ENCODE measurements around the gene TFCP2L1.

DNA sequence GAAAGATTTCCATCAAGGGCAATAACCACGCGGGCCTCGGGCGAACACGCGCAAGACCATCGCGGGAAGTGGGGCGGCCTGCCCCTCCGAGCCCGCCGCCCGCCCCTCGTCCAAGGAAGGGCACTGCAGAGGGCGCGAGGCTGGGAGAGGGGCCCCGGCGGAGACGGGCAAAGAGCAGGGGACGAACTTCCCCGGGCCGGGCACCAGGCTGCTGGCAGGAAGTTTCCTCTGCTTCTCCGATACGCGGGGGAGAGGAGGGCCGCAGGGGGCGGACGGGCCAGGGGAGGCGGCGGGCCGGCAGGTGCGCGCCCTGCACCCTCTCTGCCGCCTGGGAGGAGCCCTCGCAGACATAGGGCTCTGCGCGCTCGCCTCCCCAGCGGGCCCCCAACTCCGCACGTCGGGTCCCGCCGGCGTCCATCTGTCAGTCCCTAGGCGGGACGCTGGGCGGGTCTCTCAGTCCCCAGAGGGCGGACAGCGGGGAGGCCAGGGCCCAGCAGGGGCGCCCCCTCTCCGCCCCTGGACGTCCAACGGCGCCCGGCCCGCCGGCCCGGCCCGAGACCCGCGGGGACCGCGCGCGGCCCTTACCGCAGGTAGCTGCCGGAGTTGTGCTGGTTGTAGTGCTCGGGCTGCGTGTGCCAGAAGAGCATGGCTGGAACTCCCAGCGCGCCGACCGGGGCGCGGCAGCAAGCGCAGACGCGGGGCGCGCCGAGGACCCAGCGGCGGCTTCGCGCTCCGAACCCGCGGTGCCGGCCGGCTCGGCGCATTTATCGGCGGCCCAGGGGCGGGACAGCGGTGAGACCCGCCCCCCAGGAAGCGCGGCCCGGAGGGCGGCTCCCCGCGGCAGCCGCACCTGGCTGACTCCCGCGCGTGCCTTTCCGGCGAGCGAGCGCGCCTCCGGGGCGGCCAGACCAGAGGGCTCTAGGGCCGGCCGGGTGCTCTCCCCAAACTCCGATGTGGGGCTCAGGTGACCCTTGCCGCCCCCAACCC, at the start of gene TFCP2L1:
- TF ChIP-seq, protein P1, sequence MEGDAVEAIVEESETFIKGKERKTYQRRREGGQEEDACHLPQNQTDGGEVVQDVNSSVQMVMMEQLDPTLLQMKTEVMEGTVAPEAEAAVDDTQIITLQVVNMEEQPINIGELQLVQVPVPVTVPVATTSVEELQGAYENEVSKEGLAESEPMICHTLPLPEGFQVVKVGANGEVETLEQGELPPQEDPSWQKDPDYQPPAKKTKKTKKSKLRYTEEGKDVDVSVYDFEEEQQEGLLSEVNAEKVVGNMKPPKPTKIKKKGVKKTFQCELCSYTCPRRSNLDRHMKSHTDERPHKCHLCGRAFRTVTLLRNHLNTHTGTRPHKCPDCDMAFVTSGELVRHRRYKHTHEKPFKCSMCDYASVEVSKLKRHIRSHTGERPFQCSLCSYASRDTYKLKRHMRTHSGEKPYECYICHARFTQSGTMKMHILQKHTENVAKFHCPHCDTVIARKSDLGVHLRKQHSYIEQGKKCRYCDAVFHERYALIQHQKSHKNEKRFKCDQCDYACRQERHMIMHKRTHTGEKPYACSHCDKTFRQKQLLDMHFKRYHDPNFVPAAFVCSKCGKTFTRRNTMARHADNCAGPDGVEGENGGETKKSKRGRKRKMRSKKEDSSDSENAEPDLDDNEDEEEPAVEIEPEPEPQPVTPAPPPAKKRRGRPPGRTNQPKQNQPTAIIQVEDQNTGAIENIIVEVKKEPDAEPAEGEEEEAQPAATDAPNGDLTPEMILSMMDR (IDR thresholded peaks at IDR 0.05): peak in 1 of 4 experiments; percentile 14
- TF ChIP-seq POLR2A (IDR thresholded peaks at IDR 0.05): peak; percentile 91
- TF ChIP-seq POLR2AphosphoS5 (IDR thresholded peaks at IDR 0.05): no peak
